Heart left ventricle (tissue), 13 donors: ENCODE measurements around the gene CDK5RAP2.

Experiments used
- POLR2A ChIP-seq, 2 donors: fragments of 450-650 bp; IDR thresholded peaks; one replicate each; pipeline ENCODE4 v1.6.1; 2017; ENCODE audit warnings: antibody characterized with exemption in 2 of 2, mild to moderate bottlenecking in 2 of 2, moderate library complexity in 2 of 2
- TF ChIP-seq, protein P1 (sequence below), 12 donors: fragments of 200-600 bp; sonication (generic) in 4 of 12; IDR thresholded peaks; one replicate each; pipeline versions ENCODE4 v1.5.0 to v1.8.0; 2018 to 2022; ENCODE audit warnings: antibody characterized with exemption in 12 of 12, mild to moderate bottlenecking in 5 of 12
- donor health status: ischemic (EF 13 %, LVEDD 7.1; RV severe dilation, severe dysfunction).
- donor health status: DM: no; HTN: yes; CAD: no.
- donor health status: DM: no; HTN: no; CAD: no.
- donor health status: ischemic (EF 25% LVEDD 6.9; RV normal size, moderate dysfunction).
- donor health status: ischemic (EF 25% LVEDD 5.7; RV mildly dilated, moderate dysfunction).
- donor health status: ischemic (EF 35%, LVEDD 5.7; RV mildly dilated, moderate dysfunction).
- donor health status: nonischemic (EF 11% LVEDD 7.7; RV severe dilation, severe dysfunction).
- donor health status: DM: yes; HTN: yes; CAD: no.
- donor health status: PGD.
- donor health status: ischemic (EF 29% LVEDD 5.4; RV normal size, mild dysfunction).
- donor health status: nonischemic (EF 23%, LVEDD 6.1; RV moderate dilation, normal function).

DNA sequence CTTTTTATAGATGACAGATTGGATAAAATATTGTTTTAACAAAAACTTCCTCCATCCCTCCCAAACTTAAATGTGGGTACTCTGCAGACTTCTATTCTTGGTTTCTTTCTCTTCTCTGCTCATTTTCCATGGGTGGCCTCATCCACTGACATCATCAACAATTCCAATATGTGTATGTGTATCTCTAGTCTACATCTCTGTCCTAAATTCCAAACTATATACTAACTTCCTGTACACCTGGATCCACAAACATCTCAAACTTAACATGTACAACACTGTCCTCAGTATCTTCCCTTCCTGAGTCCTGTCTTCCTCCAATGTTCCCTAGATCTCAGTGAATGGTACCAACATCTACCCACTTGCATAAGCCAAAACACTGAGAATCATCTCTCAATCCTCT lies 28.5 kb upstream of the CDK5RAP2 start:
- TF ChIP-seq, protein P1, sequence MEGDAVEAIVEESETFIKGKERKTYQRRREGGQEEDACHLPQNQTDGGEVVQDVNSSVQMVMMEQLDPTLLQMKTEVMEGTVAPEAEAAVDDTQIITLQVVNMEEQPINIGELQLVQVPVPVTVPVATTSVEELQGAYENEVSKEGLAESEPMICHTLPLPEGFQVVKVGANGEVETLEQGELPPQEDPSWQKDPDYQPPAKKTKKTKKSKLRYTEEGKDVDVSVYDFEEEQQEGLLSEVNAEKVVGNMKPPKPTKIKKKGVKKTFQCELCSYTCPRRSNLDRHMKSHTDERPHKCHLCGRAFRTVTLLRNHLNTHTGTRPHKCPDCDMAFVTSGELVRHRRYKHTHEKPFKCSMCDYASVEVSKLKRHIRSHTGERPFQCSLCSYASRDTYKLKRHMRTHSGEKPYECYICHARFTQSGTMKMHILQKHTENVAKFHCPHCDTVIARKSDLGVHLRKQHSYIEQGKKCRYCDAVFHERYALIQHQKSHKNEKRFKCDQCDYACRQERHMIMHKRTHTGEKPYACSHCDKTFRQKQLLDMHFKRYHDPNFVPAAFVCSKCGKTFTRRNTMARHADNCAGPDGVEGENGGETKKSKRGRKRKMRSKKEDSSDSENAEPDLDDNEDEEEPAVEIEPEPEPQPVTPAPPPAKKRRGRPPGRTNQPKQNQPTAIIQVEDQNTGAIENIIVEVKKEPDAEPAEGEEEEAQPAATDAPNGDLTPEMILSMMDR (IDR thresholded peaks at IDR 0.05): no peak
- TF ChIP-seq POLR2A (IDR thresholded peaks at IDR 0.05): no peak
